HEK293 (cell line): Measurements from ENCODE around the gene TMEM158.
A peak's percentile ranks its signal among the peaks of the same experiment; 100 is the strongest.

ENCODE experiments used
- CTCF ChIA-PET: fragments of 350-600 bp; formaldehyde crosslinking; extraction: SDS; loops from one replicate; lab custom pipeline; 2021; ENCODE audit warnings: antibody characterized with exemption; lab: Yijun Ruan, JAX
- POLR2A ChIA-PET: fragments of 300-600 bp; formaldehyde crosslinking; extraction: SDS; loops from one replicate; lab custom pipeline; 2020; ENCODE audit warnings: antibody characterized with exemption, inconsistent platforms; lab: Yijun Ruan, JAX
- H3K27ac ChIP-seq: fragments of 200-500 bp; sonication (Bioruptor generic); 2 replicates; pipeline ENCODE4 v1.5.1; 2014; ENCODE audit warnings: low read depth, low read length, control low read depth, inconsistent platforms; ENCODE audit errors: extremely low read depth
- H3K36me3 ChIP-seq, 2 experiments: fragments of 200-500 bp in 1 of 2; sonication (Bioruptor generic) in 1 of 2; 1 replicate in 1 of 2; 2 replicates in 1 of 2; pipeline ENCODE4 v1.5.1; 2014 to 2017; ENCODE audit warnings: inconsistent platforms in 2 of 2, low read length in 2 of 2; ENCODE audit not compliant: control insufficient read depth in 2 of 2, insufficient read depth in 1 of 2
- H3K4me1 ChIP-seq: fragments of 200-500 bp; sonication (Bioruptor generic); 2 replicates; pipeline ENCODE4 v1.5.1; 2014; ENCODE audit warnings: mild to moderate bottlenecking, low read length, inconsistent platforms; ENCODE audit not compliant: control insufficient read depth, insufficient read depth
- H3K4me3 ChIP-seq: 2 replicates; pipeline ENCODE4 v1.5.1; 2011; ENCODE audit warnings: low read depth, mild to moderate bottlenecking, control low read depth, low read length, moderate library complexity
- H3K9me3 ChIP-seq: fragments of 200-500 bp; sonication (Bioruptor generic); 2 replicates; pipeline ENCODE4 v1.5.1; 2014; ENCODE audit warnings: low read depth, low read length, inconsistent platforms; ENCODE audit not compliant: control insufficient read depth, insufficient read depth
- GLI4 ChIP-seq: fragments of 450-650 bp; formaldehyde crosslinking; IDR thresholded peaks from 2 replicates; pipeline ENCODE4 v1.5.1; 2016; ENCODE audit warnings: missing biosample characterization, missing genetic modification characterization
- GLIS1 ChIP-seq: fragments of 450-650 bp; formaldehyde crosslinking; IDR thresholded peaks from 2 replicates; pipeline ENCODE4 v1.5.1; 2016; ENCODE audit warnings: missing biosample characterization, missing genetic modification characterization
- KLF16 ChIP-seq: fragments of 450-650 bp; formaldehyde crosslinking; IDR thresholded peaks from 2 replicates; pipeline ENCODE4 v1.5.1; 2017; ENCODE audit warnings: missing biosample characterization, missing genetic modification characterization
- KLF9 ChIP-seq: fragments of 450-650 bp; formaldehyde crosslinking; IDR thresholded peaks from 2 replicates; pipeline ENCODE4 v1.5.1; 2016; ENCODE audit warnings: missing biosample characterization, missing genetic modification characterization, low read depth
- MZF1 ChIP-seq: fragments of 450-650 bp; formaldehyde crosslinking; IDR thresholded peaks from 2 replicates; pipeline ENCODE4 v1.5.1; 2017; ENCODE audit warnings: missing biosample characterization, missing genetic modification characterization, borderline replicate concordance
- OSR2 ChIP-seq: fragments of 450-650 bp; formaldehyde crosslinking; IDR thresholded peaks from 2 replicates; pipeline ENCODE4 v1.5.1; 2016; ENCODE audit warnings: missing biosample characterization, missing genetic modification characterization
- SETDB1 ChIP-seq: IDR thresholded peaks from one replicate; pipeline ENCODE4 v1.6.1; 2017; ENCODE audit warnings: mild to moderate bottlenecking, low read length, moderate library complexity, mixed read lengths; ENCODE audit not compliant: insufficient read length
- ZBTB8A ChIP-seq: fragments of 450-650 bp; formaldehyde crosslinking; IDR thresholded peaks from 2 replicates; pipeline ENCODE4 v1.5.1; 2016; ENCODE audit warnings: missing biosample characterization, missing genetic modification characterization
- ZIC2 ChIP-seq: fragments of 450-650 bp; formaldehyde crosslinking; IDR thresholded peaks from 2 replicates; pipeline ENCODE4 v1.5.1; 2016; ENCODE audit warnings: missing biosample characterization, missing genetic modification characterization
- ZNF24 ChIP-seq: fragments of 450-650 bp; formaldehyde crosslinking; IDR thresholded peaks from 2 replicates; pipeline ENCODE4 v1.5.1; 2016; ENCODE audit warnings: missing biosample characterization, missing genetic modification characterization
- ZNF610 ChIP-seq: fragments of 450-650 bp; formaldehyde crosslinking; IDR thresholded peaks from 2 replicates; pipeline ENCODE4 v1.5.1; 2016; ENCODE audit warnings: missing biosample characterization, missing genetic modification characterization, borderline replicate concordance
- TF ChIP-seq, protein P1 (sequence below): fragments of 450-650 bp; formaldehyde crosslinking; IDR thresholded peaks from 2 replicates; pipeline ENCODE4 v1.5.1; 2017; ENCODE audit warnings: missing biosample characterization, missing genetic modification characterization
- TF ChIP-seq, protein P2 (sequence below): fragments of 450-650 bp; formaldehyde crosslinking; IDR thresholded peaks from 2 replicates; pipeline ENCODE4; 2016; ENCODE audit warnings: missing biosample characterization, missing genetic modification characterization
- TF ChIP-seq, protein P3 (sequence below): fragments of 450-650 bp; formaldehyde crosslinking; IDR thresholded peaks from 2 replicates; pipeline ENCODE4 v1.5.1; 2016; ENCODE audit warnings: missing biosample characterization, missing genetic modification characterization
- TF ChIP-seq, protein P4 (sequence below): fragments of 450-650 bp; formaldehyde crosslinking; IDR thresholded peaks from 2 replicates; pipeline ENCODE4 v1.5.1; 2016; ENCODE audit warnings: missing biosample characterization, missing genetic modification characterization
- TF ChIP-seq, protein P5 (sequence below): fragments of 450-650 bp; formaldehyde crosslinking; IDR thresholded peaks from 2 replicates; pipeline ENCODE4 v1.5.1; 2016; ENCODE audit warnings: missing biosample characterization, missing genetic modification characterization
- TF ChIP-seq, protein P6 (sequence below): fragments of 450-650 bp; formaldehyde crosslinking; IDR thresholded peaks from 2 replicates; pipeline ENCODE4 v1.5.1; 2017; ENCODE audit warnings: missing biosample characterization, missing genetic modification characterization
- TF ChIP-seq, protein P7 (sequence below): fragments of 450-650 bp; formaldehyde crosslinking; IDR thresholded peaks from 2 replicates; pipeline ENCODE4 v1.5.1; 2016; ENCODE audit warnings: missing biosample characterization, missing genetic modification characterization, borderline replicate concordance
- TF ChIP-seq, protein P8 (sequence below): fragments of 450-650 bp; formaldehyde crosslinking; optimal IDR thresholded peaks from 2 replicates; pipeline ENCODE3; 2016; ENCODE audit warnings: missing biosample characterization, mild to moderate bottlenecking, missing genetic modification characterization

Gene TMEM158

DNA sequence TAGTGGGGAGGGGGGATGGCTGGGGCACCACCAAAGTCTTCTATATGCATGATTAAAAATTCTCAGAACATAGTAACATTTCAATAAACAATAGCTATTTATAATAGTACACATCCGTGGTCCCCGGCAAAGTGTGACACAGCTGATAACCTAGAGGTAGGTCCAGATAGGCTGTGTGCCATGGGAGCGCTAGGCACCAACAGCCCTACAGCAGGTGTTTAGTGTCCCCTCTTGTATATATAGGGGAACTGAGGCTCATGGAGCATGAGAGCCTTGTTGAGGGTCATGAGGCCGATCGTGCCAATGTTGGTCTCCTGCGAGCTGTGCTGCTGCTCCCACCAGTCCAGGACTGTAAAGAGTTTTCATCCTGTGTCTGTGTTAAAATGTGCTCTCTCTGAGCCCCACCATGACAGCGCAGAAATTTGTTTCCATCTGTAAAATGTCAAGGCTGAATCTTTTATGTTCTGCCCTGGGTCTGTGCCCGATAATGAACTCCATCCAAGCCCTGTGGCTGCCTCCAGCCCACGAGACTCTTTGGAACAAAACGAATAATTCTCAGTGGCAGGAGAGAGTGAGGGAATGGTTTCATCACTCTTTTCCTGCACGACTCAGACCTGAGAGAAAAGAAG, 14.5 kb downstream of the TMEM158 start (continued):
- TF ChIP-seq ZIC2 = no peak
- no peak for TF ChIP-seq GLI4
- TF ChIP-seq MZF1 (tag by site-specific recombination) = no peak

DNA sequence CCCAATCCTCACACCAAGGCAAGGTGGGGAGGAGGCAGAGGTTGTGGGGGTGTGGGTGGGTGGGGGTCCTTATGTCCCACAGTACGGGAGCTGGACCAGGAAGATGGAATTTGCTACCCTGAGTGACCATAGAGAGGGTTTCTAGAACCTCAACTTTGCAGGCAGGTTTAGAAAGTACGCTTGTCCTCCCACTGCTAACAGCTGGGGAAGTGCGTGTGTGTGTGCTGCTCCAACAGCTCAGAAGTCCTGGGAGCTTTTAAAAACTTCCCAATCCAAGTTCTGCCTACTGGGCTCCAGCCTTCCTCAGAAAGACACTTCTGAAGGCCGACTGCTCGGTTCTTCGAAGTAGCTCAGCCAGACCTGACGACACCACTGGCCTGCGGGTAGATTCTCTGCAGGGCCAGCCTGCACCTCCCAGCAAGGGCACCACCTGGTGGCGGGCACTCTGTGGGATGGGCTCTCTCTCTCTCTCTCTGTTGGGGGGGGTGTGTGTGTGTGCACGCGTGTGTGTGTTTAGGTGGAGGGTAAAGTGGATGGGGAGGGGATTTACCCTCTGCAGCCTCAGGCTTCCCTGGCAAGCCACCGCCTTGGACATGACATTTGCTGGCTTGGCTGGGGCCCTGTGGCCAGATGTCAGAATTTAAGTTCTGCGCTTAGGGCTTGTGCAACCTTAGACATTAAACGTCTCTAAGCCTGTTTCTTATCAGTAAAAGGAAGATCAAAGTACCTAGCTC, 15.6 kb downstream of the TMEM158 start:
- Histone ChIP-seq H3K4me1 (no peaks in the 10 kb centered on the region), H3K4me3 (no peak overlapping the region), H3K27ac (no peak overlapping the region), H3K36me3 (no peaks in the 10 kb centered on the region), H3K9me3 (no peaks in the 10 kb centered on the region)
- ChIA-PET POLR2A (interaction anchor here (1.0 kb wide), 1 partner anchor 13 kb away, joined by 3 read pairs; no protein-coding TSS in a partner anchor), CTCF (interaction anchor here (0.6 to 5.9 kb wide), 35 partner anchors 9 to 1157 kb away, joined by 3 to 128 read pairs (median 5); partner anchors contain the start of gene TMEM158)
- TF ChIP-seq KLF9 (tag by site-specific recombination) (peak; percentile 44; the same call in 1 of the 2 replicates), ZBTB8A (tag by site-specific recombination) (peak; percentile 41; the same call in 1 of the 2 replicates), KLF16 (tag by site-specific recombination) (no peak), SETDB1 (no peak), ZNF24 (tag by site-specific recombination) (no peak), OSR2 (tag by site-specific recombination) (no peak), GLIS1 (tag by site-specific recombination) (peak; percentile 54; the same call in 1 of the 2 replicates), ZNF610 (no peak)
- TF ChIP-seq, protein P1, sequence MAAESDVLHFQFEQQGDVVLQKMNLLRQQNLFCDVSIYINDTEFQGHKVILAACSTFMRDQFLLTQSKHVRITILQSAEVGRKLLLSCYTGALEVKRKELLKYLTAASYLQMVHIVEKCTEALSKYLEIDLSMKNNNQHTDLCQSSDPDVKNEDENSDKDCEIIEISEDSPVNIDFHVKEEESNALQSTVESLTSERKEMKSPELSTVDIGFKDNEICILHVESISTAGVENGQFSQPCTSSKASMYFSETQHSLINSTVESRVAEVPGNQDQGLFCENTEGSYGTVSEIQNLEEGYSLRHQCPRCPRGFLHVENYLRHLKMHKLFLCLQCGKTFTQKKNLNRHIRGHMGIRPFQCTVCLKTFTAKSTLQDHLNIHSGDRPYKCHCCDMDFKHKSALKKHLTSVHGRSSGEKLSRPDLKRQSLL (tag by site-specific recombination) = no peak
- TF ChIP-seq, protein P2, sequence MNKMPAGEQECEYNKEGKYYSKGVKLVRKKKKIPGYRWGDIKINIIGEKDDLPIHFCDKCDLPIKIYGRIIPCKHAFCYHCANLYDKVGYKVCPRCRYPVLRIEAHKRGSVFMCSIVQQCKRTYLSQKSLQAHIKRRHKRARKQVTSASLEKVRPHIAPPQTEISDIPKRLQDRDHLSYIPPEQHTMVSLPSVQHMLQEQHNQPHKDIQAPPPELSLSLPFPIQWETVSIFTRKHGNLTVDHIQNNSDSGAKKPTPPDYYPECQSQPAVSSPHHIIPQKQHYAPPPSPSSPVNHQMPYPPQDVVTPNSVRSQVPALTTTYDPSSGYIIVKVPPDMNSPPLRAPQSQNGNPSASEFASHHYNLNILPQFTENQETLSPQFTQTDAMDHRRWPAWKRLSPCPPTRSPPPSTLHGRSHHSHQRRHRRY (tag by site-specific recombination) = no peak
- TF ChIP-seq, protein P3, sequence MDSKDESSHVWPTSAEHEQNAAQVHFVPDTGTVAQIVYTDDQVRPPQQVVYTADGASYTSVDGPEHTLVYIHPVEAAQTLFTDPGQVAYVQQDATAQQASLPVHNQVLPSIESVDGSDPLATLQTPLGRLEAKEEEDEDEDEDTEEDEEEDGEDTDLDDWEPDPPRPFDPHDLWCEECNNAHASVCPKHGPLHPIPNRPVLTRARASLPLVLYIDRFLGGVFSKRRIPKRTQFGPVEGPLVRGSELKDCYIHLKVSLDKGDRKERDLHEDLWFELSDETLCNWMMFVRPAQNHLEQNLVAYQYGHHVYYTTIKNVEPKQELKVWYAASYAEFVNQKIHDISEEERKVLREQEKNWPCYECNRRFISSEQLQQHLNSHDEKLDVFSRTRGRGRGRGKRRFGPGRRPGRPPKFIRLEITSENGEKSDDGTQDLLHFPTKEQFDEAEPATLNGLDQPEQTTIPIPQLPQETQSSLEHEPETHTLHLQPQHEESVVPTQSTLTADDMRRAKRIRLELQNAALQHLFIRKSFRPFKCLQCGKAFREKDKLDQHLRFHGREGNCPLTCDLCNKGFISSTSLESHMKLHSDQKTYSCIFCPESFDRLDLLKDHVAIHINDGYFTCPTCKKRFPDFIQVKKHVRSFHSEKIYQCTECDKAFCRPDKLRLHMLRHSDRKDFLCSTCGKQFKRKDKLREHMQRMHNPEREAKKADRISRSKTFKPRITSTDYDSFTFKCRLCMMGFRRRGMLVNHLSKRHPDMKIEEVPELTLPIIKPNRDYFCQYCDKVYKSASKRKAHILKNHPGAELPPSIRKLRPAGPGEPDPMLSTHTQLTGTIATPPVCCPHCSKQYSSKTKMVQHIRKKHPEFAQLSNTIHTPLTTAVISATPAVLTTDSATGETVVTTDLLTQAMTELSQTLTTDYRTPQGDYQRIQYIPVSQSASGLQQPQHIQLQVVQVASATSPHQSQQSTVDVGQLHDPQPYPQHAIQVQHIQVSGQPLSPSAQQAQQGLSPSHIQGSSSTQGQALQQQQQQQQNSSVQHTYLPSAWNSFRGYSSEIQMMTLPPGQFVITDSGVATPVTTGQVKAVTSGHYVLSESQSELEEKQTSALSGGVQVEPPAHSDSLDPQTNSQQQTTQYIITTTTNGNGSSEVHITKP (tag by site-specific recombination) = peak; percentile 44
- TF ChIP-seq, protein P4, sequence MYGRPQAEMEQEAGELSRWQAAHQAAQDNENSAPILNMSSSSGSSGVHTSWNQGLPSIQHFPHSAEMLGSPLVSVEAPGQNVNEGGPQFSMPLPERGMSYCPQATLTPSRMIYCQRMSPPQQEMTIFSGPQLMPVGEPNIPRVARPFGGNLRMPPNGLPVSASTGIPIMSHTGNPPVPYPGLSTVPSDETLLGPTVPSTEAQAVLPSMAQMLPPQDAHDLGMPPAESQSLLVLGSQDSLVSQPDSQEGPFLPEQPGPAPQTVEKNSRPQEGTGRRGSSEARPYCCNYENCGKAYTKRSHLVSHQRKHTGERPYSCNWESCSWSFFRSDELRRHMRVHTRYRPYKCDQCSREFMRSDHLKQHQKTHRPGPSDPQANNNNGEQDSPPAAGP (tag by site-specific recombination) = no peak
- TF ChIP-seq, protein P5, sequence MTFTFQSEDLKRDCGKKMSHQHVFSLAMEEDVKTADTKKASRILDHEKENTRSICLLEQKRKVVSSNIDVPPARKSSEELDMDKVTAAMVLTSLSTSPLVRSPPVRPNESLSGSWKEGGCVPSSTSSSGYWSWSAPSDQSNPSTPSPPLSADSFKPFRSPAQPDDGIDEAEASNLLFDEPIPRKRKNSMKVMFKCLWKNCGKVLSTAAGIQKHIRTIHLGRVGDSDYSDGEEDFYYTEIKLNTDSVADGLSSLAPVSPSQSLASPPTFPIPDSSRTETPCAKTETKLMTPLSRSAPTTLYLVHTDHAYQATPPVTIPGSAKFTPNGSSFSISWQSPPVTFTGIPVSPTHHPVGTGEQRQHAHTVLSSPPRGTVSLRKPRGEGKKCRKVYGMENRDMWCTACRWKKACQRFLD (tag by site-specific recombination) = no peak
- TF ChIP-seq, protein P6, sequence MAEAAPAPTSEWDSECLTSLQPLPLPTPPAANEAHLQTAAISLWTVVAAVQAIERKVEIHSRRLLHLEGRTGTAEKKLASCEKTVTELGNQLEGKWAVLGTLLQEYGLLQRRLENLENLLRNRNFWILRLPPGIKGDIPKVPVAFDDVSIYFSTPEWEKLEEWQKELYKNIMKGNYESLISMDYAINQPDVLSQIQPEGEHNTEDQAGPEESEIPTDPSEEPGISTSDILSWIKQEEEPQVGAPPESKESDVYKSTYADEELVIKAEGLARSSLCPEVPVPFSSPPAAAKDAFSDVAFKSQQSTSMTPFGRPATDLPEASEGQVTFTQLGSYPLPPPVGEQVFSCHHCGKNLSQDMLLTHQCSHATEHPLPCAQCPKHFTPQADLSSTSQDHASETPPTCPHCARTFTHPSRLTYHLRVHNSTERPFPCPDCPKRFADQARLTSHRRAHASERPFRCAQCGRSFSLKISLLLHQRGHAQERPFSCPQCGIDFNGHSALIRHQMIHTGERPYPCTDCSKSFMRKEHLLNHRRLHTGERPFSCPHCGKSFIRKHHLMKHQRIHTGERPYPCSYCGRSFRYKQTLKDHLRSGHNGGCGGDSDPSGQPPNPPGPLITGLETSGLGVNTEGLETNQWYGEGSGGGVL = peak; percentile 94
- TF ChIP-seq, protein P7, sequence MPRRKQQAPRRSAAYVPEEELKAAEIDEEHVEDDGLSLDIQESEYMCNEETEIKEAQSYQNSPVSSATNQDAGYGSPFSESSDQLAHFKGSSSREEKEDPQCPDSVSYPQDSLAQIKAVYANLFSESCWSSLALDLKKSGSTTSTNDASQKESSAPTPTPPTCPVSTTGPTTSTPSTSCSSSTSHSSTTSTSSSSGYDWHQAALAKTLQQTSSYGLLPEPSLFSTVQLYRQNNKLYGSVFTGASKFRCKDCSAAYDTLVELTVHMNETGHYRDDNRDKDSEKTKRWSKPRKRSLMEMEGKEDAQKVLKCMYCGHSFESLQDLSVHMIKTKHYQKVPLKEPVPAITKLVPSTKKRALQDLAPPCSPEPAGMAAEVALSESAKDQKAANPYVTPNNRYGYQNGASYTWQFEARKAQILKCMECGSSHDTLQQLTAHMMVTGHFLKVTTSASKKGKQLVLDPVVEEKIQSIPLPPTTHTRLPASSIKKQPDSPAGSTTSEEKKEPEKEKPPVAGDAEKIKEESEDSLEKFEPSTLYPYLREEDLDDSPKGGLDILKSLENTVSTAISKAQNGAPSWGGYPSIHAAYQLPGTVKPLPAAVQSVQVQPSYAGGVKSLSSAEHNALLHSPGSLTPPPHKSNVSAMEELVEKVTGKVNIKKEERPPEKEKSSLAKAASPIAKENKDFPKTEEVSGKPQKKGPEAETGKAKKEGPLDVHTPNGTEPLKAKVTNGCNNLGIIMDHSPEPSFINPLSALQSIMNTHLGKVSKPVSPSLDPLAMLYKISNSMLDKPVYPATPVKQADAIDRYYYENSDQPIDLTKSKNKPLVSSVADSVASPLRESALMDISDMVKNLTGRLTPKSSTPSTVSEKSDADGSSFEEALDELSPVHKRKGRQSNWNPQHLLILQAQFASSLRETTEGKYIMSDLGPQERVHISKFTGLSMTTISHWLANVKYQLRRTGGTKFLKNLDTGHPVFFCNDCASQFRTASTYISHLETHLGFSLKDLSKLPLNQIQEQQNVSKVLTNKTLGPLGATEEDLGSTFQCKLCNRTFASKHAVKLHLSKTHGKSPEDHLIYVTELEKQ (tag by site-specific recombination) = no peak
- TF ChIP-seq, protein P8, sequence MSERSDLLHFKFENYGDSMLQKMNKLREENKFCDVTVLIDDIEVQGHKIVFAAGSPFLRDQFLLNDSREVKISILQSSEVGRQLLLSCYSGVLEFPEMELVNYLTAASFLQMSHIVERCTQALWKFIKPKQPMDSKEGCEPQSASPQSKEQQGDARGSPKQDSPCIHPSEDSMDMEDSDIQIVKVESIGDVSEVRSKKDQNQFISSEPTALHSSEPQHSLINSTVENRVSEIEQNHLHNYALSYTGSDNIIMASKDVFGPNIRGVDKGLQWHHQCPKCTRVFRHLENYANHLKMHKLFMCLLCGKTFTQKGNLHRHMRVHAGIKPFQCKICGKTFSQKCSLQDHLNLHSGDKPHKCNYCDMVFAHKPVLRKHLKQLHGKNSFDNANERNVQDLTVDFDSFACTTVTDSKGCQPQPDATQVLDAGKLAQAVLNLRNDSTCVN = peak; percentile 13
